ENCODE data around the gene SECTM1.
"Not testable (repeated sequence)": the region's sequence is repeated elsewhere in the genome, so short reads cannot be mapped to it uniquely, and the experiment has no call there.

Gene SECTM1

DNA sequence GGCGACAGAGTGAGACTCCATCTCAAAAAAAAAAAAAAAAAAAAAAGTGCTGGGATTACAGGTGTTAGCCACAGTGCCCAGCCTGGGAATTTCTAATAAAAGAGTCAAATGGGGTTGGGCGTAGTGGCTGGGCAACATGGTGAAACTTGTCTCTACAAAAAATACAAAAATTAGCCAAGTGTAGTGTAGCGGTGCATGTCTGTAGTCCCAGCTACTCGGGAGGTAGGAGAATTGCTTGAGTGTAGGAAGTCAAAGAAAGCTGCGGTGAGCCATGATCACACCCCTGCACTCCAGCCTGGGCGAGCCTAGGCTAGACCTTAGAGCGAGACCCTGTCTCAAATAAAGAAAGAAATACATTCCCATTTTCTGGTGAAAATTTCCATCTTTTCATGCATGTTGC, 35.6 kb upstream of the SECTM1 start:
- DNase-seq: no peak

DNA sequence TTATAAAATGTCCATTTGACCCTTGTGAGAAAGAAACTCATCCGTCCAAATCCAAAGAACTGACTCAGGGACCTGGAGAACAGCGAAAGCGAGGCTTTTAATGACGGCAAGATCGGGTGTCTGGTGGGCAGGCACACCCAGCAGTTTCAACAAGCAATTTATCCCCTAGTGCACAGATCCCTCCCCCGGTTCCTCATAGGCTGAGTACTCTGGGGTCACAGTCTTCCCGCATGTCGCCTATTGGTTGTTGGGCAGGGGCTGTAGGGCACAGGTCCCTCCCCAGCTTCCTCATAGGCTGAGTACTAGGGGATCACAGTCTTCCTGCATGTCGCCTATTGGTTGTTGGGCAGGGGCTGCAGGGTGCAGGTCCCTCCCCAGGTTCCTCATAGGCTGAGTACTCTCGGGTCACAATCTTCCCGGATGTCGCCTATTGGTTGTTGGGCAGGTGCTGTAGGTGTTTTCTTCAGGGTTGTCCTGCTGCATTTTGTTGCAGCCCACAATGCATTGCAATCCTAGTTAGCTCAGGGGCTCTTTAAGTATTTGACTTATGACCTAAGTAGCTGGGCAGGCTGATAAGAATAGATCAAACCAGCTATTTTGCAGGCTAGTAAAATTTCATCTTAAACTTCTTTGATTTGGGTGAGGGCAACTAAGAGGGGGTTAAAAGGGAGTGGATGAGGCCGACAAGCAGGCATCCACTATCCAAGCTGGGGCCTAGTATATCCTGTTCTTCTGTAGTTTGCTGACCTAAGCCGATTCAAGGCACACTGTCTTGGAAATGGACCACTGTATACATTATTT, 34.4 kb upstream of the SECTM1 start:
- no peak for DNase-seq

DNA sequence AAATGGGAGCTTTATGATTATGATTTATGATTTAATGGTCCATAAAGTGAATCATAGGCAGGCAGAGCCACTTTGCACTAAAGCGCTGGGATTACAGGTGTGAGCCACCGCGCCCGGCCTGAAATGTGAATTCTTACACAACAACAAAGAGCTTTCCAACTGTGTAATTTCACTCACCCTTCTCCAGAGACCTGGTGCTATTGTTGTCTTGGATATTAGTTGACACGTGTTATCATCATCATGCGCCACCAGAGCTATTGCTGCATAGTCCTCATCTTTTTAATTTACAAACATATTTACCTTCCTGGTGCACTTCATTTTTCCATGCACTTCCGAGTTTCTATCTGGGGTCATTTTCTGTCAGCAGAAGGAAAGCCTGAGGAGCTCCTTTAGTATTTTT, 33.2 kb upstream of the SECTM1 start:
- DNase-seq: no peak

DNA sequence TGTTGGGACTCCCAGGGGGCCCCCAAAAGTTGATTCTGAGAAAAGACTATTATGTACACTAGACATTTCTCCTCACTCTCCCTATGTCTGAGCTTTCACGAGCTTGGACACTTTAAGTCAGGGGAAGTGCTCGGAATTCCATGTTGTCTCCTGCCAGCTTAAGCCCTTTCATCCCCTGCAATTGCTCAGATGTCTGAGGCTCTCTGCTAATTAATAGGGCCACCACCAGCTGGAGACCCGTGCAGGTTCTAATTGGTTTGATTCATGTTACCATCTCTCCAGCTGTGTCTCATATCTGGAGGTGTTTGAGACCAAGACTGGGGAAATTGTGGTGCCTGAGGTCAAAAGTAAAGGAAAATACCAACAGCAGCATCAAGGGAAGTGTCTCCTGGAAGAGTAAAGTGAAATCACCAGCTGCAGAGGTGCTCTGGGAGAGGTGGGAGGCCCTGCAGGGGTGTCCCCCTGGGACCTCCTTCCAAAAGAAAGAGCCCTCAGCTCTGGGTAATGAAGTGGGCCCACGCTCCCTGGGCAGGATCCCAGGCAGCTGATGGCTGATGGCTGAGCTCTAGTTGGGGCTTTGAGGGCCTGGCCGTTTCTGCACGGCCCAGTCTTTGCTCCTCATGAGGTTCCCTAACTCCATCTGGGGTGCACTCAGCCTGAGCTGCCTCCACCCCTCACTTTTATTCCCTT, 32.2 kb upstream of the SECTM1 start:
- DNase-seq: no peak

DNA sequence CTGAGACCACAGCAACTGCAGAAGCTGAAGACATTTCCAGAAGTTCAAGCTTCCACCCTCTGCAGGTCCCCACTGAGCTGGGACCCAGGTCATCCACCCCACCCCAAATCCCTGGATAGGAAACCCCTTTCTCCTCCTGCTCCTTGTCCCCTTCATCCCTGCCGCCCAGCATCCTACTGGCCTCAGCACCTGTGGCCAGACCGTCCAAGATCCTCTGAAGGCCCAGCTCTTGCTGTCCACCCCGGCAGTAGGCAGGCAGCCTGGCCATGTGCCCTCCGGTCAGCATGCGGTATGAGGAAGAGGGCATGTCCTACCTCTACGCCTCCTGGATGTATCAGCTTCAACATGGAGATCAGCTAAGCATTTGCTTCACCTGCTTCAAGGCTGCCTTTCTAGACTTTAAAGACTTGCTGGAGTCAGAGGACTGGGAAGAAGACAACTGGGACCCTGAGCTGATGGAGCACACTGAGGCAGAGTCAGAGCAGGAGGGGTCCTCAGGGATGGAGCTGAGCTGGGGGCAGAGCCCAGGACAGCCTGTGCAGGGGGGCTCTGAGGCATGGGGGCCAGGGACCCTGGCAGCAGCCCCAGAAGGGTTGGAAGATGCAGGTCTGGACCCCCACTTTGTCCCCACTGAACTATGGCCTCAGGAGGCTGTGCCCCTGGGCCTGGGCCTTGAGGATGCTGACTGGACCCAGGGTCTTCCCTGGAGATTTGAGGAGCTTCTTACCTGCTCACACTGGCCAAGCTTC, 28.5 kb upstream of the SECTM1 start:
- no peak for DNase-seq

DNA sequence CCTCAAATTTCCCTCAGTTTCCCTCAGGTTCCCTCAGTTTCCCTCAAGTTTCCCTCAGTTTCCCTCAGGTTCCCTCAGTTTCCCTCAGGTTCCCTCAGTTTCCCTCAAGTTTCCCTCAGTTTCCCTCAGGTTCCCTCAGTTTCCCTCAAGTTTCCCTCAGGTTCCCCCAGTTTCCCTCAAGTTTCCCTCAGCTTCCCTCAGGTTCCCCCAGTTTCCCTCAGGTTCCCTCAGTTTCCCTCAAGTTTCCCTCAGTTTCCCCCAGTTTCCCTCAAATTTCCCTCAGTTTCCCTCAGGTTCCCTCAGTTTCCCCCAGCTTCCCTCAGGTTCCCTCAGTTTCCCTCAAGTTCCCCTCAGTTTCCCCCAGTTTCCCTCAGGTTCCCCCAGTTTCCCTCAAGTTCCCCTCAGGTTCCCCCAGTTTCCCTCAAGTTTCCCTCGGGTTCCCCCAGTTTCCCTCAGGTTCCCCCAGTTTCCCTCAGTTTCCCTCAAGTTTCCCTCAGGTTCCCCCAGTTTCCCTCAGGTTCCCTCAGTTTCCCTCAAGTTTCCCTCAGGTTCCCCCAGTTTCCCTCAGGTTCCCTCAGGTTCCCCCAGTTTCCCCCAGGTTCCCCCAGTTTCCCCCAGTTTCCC, 26.0 kb upstream of the SECTM1 start:
- not testable (repeated sequence) for DNase-seq

DNA sequence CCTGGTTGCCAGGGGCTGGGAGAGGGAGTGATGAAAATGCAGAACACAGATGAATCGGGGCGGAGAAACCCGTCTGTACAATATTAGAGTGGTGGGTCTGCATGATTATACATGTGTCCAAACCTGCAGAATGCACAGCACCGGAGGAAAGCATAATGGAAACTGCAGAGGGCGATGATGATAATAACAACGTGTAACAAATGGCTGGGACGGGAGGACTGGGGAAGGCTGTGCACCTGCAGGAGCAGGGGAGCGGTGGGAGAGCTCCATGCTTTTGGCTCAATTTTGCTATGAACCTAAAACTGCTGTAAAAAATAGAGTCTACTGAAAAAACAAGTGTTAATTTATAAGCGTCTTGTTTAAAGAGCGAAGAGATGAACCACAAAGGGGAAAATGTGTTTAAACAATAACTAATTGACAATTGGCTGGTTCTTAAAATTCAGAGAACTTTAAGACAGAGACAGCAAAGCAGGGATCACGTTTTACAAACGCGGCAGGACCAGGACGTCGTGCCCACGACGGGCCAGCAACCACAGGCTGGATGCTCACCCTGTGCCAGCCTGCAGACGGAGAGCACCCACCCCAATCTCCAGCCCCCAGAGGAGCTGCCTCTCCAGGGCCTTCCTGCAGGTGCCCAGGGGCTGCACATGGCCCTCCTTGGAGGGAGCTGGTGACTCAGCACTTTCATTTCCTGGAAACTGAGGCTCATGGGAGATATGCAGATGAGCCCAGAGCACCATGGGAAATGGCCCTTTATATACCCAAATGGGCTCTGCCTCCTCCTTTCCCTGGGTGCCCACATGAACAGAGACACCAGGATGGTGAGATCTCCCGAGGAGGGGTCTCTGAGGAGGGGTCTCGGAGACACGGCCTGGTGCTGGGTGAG, 25.1 kb upstream of the SECTM1 start, which contains the start of gene TEX19:
Gene TEX19 (plus strand): TSS at position 783 of the 886 bp plus-strand sequence. CDS start 2,904 bp downstream, outside the sequence.
- peak; percentile 10 for DNase-seq

DNA sequence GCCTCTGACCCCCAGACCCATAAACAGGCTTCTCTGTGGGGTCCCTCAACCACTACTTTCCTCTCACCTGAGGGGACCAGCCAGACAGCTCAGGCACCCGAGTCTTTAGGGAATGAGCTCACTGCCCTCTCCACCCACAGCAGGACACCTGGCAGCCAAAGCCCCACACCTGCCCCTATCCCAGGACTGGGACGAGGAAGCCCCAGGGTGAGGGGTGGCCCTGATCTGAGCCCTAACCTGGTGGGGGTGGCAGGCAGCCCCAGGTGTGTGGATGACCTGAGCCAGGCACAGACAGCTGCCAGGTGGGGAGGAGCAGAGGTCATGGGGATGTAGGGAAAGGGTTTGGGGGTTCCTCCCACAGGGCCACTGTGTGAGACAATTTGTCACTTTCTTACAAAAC, 23.8 kb upstream of the SECTM1 start:
- DNase-seq: no peak

DNA sequence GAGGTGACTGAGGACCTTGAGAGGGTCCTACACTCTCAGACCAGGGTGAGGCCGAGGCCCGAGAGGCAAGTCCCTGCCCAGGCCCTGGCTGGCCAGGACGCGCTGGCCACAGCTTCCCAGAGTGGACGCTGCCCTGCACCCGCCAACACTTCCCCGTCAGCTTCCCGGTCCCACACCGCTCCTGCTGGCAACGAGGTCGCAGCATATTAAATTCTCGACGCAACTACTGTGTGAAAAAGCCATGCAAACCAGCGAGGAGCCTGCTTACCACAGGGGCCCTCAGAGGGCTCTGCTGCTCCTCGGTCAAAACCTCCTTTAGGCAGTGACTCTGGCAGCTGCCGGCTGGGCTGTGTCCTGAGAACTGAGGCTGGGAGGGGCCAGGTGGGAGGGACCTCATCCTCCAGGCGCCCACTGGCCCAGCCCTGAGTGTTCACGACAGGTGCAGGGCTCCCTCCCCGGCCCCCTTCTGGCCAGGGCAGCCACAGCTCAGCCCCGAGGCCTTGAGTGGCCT, 23.3 kb upstream of the SECTM1 start:
- no peak for DNase-seq

DNA sequence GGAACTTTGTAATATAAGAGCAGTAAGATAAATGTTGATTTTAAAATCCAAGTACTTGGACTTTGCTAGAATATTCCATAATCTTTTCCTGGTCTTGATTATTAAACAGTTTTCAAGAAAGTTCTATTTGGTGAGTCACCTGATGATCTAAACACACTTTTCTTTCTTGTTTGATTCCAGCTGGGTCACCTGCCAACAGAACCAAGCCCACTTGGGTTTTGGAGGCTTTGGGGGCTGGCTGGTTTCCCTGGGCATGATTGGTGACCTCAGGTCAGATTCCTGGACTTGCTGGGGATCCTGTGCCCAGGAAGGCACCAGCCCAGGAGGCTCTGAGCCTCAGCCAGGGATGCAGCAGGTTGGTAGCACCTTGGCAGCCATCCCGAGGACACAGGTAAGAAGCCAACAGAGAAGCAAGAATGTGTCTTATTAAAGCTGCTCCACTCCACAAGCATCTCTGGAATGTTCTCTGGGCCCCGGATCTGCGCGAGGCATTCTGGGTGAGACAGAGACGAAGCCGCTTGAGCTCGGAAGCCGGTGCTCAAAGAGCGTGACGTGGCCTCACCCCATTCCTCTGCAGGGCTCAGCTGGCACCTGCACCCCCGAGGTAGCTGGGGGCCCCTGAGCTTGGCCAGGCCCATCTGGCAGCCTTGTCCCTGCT, 22.3 kb upstream of the SECTM1 start:
- no peak for DNase-seq

DNA sequence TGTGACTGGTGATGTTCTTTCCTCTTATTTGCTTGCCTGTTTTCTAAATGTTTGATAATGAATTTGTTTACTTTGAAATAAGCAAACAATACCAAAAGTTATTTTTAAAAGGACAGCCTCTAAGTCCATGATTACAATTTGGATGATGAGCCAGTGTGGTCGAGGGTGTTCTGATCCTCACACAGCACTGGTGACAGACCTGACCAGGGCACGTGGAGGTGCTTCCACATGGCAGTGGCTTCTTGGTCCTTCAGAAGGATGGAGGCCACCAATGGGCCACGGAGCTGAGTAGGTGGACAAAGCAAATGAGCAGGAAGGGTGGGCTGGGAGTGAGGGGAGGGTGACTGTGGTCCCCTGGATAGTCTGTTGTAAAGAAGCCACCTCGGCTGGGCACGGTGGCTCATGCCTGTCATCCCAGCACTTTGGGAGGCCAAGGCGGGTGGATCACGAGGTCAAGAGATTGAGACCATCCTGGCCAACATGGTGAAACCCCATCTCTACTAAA, 21.3 kb upstream of the SECTM1 start:
- DNase-seq: no peak

DNA sequence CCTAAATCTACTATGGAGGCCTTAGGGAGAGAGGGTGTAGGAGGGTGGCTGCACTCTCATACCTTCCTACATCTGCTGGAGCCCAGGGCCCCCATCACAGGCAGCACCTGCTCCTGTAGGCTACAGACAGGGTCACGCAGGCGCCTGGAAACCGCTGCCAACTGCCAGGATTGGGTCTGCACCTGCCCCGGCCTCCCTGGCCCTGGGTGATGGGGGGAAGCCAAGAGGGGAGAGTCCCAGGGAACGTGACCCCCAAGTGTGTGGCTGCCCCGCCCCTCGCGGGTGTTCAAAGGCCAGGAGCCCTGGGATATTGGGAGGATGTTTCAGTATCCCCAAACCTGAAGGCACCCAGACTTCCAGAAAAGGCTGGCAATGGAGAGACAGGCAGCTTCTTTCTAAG, 19.9 kb upstream of the SECTM1 start:
- DNase-seq: no peak

DNA sequence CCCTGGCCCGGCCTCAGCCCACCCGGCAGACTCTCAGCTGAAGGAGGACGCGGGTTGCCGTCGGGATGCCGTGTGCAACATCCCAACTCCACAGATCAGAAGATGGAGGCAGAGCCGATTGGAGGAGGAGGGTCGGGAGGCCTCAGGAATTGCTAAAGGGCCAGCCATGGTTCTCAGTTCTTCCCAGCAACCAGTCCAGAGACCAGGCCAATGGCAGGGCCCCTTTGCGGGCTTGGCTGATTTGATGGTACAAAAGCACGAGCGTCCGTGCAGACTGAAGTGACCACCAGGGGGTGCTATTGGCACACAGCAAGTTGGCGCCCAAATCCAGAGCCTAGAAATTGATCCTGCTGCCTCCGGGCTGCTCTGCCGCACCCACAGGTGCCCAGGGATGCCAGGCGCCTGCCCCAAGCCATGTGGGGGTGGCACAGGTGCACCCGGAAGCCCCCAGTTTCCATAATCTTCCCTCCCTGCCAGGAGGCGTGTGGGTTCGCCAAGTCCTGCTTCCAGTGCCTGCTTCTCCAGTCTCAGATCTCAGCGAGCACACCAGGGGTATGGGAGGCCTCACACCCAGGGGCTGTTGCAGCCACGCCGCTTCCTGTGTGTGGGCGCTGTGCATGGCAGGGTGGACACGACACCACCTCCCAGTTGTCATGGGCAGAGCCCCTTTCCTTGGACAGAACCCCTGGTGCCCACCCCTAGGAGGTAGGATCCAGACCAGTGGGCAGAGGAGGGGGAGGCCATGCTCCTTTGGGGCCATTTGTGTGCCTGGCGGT, 18.3 kb upstream of the SECTM1 start:
- DNase-seq: peak; percentile 89

DNA sequence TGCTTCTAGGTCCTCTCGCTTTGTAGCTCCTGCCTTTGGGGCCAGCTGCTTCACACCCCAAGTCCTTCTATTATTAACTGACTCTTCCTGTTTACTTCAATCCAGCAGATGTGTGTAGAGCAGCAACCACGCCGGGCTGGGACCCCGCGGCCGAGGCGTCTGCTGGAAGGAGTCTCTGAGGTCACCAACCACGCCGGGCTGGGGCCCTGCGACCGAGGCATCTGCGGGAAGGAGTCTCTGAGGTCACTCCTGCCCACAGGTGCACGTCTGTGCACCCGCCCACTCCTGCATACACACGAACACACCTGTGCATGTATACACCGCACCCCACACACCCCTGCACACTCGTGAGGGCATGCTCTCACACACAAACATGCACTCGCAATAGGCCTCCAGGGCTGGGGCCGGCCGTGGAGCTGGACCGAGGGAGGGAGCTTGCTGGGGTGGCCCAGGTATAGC, 17.7 kb upstream of the SECTM1 start:
- no peak for DNase-seq

DNA sequence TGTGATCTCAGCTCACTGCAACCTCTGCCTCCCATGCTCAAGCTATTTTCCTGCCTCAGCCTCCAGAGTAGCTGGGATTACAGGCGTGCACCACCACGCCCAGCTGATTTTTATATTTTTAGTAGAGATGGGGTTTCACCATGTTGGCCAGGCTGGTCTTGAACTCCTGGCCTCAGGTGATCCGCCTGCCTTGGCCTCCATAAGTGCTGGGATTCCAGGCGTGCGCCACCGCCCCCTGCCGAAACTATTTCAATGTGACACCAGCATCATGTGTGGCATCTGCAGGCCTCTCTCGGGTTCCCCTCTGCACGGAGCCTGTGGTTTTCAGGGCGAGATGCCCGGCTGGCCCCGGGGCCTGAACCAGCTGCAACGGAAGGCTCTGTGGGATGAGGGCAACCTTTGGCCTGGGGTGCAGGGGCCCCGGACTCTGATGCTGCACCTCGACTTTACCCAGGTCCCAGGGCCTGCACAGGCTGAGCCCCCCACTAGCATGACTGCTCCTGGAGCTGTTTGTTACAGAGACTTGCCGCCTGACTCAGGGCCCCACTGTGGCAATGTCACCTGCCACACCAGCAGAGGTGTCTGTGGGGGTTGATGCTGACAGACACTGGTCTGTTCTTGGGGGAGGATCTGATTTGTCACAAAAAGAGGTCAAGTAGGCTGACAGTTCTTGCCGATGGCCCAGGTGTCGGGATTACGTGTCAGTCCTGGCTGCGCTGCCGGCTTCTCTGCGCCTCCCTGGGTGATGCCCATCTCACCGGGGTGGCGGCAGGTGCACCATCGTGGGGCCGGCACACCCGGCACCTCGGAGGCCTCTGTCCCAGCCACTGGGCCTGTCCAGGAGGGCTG, 16.8 kb upstream of the SECTM1 start:
- peak; percentile 48 for DNase-seq

DNA sequence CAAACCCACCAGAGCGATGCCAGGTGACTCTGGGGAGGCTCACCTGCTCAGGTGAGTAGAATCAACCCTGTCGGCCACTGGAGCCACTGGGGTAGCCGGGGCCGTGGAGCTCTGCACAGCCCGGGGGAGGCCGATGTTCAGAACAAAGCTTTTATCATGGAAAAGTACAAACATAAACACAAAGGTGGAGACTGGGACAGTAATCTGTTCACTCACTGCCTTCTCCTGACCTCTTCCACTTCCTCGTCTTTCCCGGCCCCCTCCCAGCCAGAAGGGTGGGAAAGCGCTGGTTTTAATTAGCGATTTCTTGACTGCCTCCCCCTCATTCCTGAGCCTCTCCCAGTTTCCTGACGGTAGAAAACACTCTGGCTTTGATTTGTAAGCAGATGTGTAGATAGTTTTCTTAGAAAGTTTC, 15.7 kb upstream of the SECTM1 start:
- no peak for DNase-seq

DNA sequence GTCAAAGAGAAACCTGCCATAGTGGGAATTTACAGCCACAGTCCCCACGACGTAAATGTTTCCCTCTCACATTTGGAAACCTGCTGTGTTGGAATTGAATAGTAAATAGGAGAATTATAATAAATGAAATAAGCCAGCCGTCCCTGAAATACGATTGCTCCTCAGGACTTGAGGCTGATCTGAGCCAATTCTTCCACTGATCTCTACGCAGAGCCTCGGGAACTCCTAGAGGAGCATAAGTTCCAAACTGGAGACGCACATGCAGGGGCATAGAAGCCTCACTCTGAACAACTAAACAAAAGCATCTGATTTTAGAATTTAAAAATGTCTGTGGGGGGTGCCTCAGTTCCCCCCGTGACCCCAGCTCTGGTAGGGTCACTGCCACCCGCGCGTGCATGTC, 15.3 kb upstream of the SECTM1 start:
- no peak for DNase-seq

DNA sequence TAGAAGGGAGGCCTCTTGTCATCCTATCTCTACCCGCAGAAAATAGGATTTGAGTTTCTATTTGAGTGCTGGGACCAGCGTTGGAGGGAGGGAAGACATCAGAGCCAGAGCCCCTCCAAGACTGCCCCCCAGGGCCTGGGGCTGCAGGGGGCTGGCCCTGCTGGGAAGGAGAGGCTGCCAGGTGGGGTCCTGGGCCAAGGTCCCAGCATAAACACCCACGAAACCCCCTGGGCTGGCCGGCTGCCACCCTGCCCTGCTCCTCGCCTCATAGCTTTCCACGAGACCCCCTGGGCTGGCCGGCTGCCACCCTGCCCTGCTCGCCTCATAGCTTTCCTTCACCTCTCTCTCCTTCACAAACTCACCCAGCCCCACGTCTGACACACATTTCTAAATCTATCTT, 14.9 kb upstream of the SECTM1 start:
- no peak for DNase-seq

DNA sequence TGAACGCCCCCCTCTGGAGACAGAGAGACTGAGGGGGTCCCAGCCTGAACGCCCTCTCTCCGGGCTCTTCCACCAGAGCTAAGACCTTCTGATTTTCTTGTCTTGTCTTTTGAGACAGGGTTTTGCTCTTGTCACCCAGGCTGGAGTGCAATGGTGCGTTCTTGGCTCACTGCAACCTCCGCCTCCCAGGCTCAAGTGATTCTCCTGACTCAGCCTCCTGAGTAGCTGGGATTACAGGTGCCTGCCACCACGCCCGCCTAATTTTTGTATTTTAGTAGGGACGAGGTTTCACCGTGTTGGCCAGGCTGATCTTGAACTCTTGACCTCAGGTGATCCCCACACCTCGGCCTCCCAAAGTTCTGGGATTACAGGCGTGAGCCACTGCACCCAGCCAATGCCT, 14.4 kb upstream of the SECTM1 start:
- not testable (repeated sequence) for DNase-seq
